HepG2 (cell line): ENCODE measurements around the gene TSPAN18. TPM values are rescaled to one million over a fixed set of nuclear protein-coding genes. Genes with fewer than 3 reads are reported as not detected.

Experiments used
- ATAC-seq: fragments of 200-7000 bp; cut with Tn5 transposase; 3 replicates; pipeline ENCODE4 v1.9.1; 2020; ENCODE audit warnings: mild to moderate bottlenecking, moderate library complexity
- BruUV-seq: library from RNA; stranded (reverse); fragments of 400-500 nt; replicated peaks from 2 replicates; lab custom pipeline; 2021; lab: Mats Ljungman, UMichigan
- CTCF ChIA-PET: fragments of 300-600 bp; formaldehyde crosslinking; extraction: SDS; loops from one replicate; lab custom pipeline; 2021; ENCODE audit warnings: low total read pairs, inconsistent platforms, low intra/inter-chr PET ratio; lab: Yijun Ruan, JAX
- POLR2A ChIA-PET: fragments of 350-600 bp; sonication (Branson Sonifier 250); formaldehyde crosslinking; loops from one replicate; lab custom pipeline; 2020; ENCODE audit warnings: antibody characterized with exemption, inconsistent platforms; lab: Yijun Ruan, JAX
- DNase-seq: peaks from one replicate; pipeline ENCODE4 v3.0.0-alpha.2; 2015; ENCODE audit warnings: low spot score
- FAIRE-seq: peaks from 3 replicates; lab custom pipeline; 2011; peaks lifted over from hg19 to GRCh38; lab: Jason Lieb, UNC
- H2AFZ ChIP-seq: one replicate; pipeline ENCODE4 v1.6.1; 2011; ENCODE audit warnings: low read length, inconsistent platforms
- H3K27ac ChIP-seq: fragments of 300-600 bp; 3 replicates; pipeline ENCODE4 v1.8.0; 2011; ENCODE audit warnings: mixed run types, mild to moderate bottlenecking, mixed read lengths, low read length, inconsistent platforms; ENCODE audit not compliant: insufficient read depth; ENCODE audit errors: extremely low read length
- H3K27me3 ChIP-seq, 2 experiments: fragments of 200-600 bp in 1 of 2; 2 replicates in 1 of 2; 3 replicates in 1 of 2; pipeline versions ENCODE4 v1.6.0 to v1.8.0; 2011; ENCODE audit warnings: low read length in 2 of 2, mild to moderate bottlenecking in 2 of 2, moderate library complexity in 2 of 2, inconsistent platforms in 1 of 2; ENCODE audit not compliant: insufficient read depth in 2 of 2, control insufficient read depth in 1 of 2
- H3K36me3 ChIP-seq, 2 experiments: fragments of 200-600 bp in 1 of 2; replicated peaks in 1 of 2; 2 replicates in 1 of 2; 3 replicates in 1 of 2; pipeline versions ENCODE4 v1.5.1 to v1.8.0; 2011; ENCODE audit warnings: low read length in 2 of 2, inconsistent platforms in 1 of 2; ENCODE audit not compliant: insufficient read depth in 2 of 2, control insufficient read depth in 1 of 2
- H3K4me1 ChIP-seq: 2 replicates; pipeline ENCODE4 v1.5.1; 2012; ENCODE audit warnings: low read length, inconsistent platforms; ENCODE audit not compliant: insufficient read depth
- H3K4me2 ChIP-seq: 2 replicates; pipeline ENCODE4 v1.6.0; 2011; ENCODE audit warnings: low read depth, low read length, inconsistent platforms
- H3K4me3 ChIP-seq, 3 experiments: fragments of 200-600 bp in 1 of 3; sonication (generic), shearing (Covaris generic) in 1 of 3; replicated peaks in 1 of 3; 2 replicates each; pipeline ENCODE4 v1.5.1; 2011 to 2016; ENCODE audit warnings: low read length in 3 of 3, inconsistent platforms in 2 of 3, low read depth in 2 of 3, mild to moderate bottlenecking in 2 of 3, control low read depth in 1 of 3, mixed read lengths in 1 of 3; ENCODE audit not compliant: insufficient read depth in 1 of 3
- H3K79me2 ChIP-seq: one replicate; pipeline ENCODE4 v1.6.1; 2011; ENCODE audit warnings: low read length, inconsistent platforms; ENCODE audit not compliant: insufficient read depth
- H3K9ac ChIP-seq: 2 replicates; pipeline ENCODE4 v1.6.0; 2011; ENCODE audit warnings: mild to moderate bottlenecking, low read depth, low read length, inconsistent platforms; ENCODE audit not compliant: insufficient read depth
- H3K9me3 ChIP-seq: 2 replicates; pipeline ENCODE4 v1.5.1; 2012; ENCODE audit warnings: mild to moderate bottlenecking, low read length
- H4K20me1 ChIP-seq: 2 replicates; pipeline ENCODE4 v1.6.0; 2011; ENCODE audit warnings: inconsistent platforms, mild to moderate bottlenecking, low read length, moderate library complexity; ENCODE audit not compliant: insufficient read depth
- AGO2 ChIP-seq: fragments of 200-400 bp; formaldehyde crosslinking; optimal IDR thresholded peaks from 2 replicates; pipeline ENCODE3; 2017; ENCODE audit warnings: mild to moderate bottlenecking, low read depth, low read length, moderate library complexity
- ARHGAP35 ChIP-seq: sonication (generic); formaldehyde crosslinking; IDR thresholded peaks from 2 replicates; pipeline ENCODE4 v1.9.0; 2022; ENCODE audit warnings: mild to moderate bottlenecking, inconsistent platforms, moderate library complexity, missing genetic modification reagents, borderline replicate concordance
- HNRNPH1 ChIP-seq: fragments of 200-400 bp; formaldehyde crosslinking; optimal IDR thresholded peaks from 2 replicates; pipeline ENCODE3; 2017; ENCODE audit warnings: mild to moderate bottlenecking, low read depth, low read length
- NFKBIZ ChIP-seq: IDR thresholded peaks from 2 replicates; pipeline ENCODE4 v1.6.1; 2018; ENCODE audit warnings: missing genetic modification reagents, missing compliant biosample characterization
- POLR2AphosphoS2 ChIP-seq: IDR thresholded peaks from 2 replicates; pipeline ENCODE4 v1.6.1; 2011; ENCODE audit warnings: low read depth, low read length, improper control_type of control experiment
- SP5 ChIP-seq: IDR thresholded peaks from 2 replicates; pipeline ENCODE4 v1.6.1; 2016; ENCODE audit warnings: low read depth, borderline replicate concordance
- SPEN ChIP-seq: sonication (generic); formaldehyde crosslinking; IDR thresholded peaks from 2 replicates; pipeline ENCODE4 v1.5.1; 2020; ENCODE audit warnings: low read depth, mild to moderate bottlenecking, missing genetic modification reagents
- TAF1 ChIP-seq: sonication (generic); formaldehyde crosslinking; IDR thresholded peaks from 2 replicates; pipeline ENCODE4 v1.4.0; 2020; ENCODE audit warnings: missing genetic modification reagents
- TCF7 ChIP-seq: sonication (generic); IDR thresholded peaks from 2 replicates; pipeline ENCODE4 v1.6.1; 2016; ENCODE audit warnings: antibody characterized with exemption, low read depth
- ZNF30 ChIP-seq: sonication (generic); formaldehyde crosslinking; IDR thresholded peaks from 2 replicates; pipeline ENCODE4 v1.5.0; 2020; ENCODE audit warnings: mild to moderate bottlenecking, missing genetic modification reagents
- ZNF546 ChIP-seq: sonication (generic); formaldehyde crosslinking; conservative IDR thresholded peaks from 2 replicates; pipeline ENCODE4 v1.8.1; 2023; ENCODE audit warnings: mild to moderate bottlenecking, missing genetic modification reagents
- ZNF710 ChIP-seq: sonication (generic); formaldehyde crosslinking; IDR thresholded peaks from 2 replicates; pipeline ENCODE4 v1.5.0; 2020; ENCODE audit warnings: mild to moderate bottlenecking, missing genetic modification reagents, borderline replicate concordance
- ZNF788 ChIP-seq: sonication (generic); formaldehyde crosslinking; IDR thresholded peaks from 2 replicates; pipeline ENCODE4 v1.5.0; 2020; ENCODE audit warnings: mild to moderate bottlenecking, missing genetic modification reagents, borderline replicate concordance
- ZNF790 ChIP-seq: sonication (generic); formaldehyde crosslinking; IDR thresholded peaks from 2 replicates; pipeline ENCODE4 v1.8.0; 2022; ENCODE audit warnings: missing genetic modification reagents, mild to moderate bottlenecking, borderline replicate concordance
- ZNF879 ChIP-seq: sonication (generic); formaldehyde crosslinking; IDR thresholded peaks from 2 replicates; pipeline ENCODE4 v1.8.1; 2023; ENCODE audit warnings: missing genetic modification reagents
- WGBS: methylation state at CpG from one replicate; pipeline ENCODE4 v1.1.6; 2017; ENCODE audit warnings: low lambda C conversion rate; 5-methylcytosine and 5-hydroxymethylcytosine counted together
- in situ Hi-C: cut with HindIII; loops from 2 replicates; pipeline ENCODE4 v1.10.0; 2017; ENCODE audit warnings: low pct_unique_long_range_greater_than_20kb; ENCODE audit not compliant: extremely low pct_ligation_motif_present
- intact Hi-C: fragments of 100-400 bp; cut with micrococcal nuclease; formaldehyde crosslinking; loops from one replicate; pipeline ENCODE4 v1.10.0; 2022; ENCODE audit not compliant: unreplicated experiment
- polyA plus RNA-seq, 8 experiments: library from polyadenylated mRNA; depleted of rRNA in 3 of 8; stranded (reverse) in 7 of 8; unstranded in 1 of 8; fragments of >200 nt; fragmentation: Illumina TruSeq in 4 of 8; extraction: Trizol in 4 of 8; gene quantifications; 2 replicates each; pipeline versions ENCODE4 v1.2.1 to v1.2.3, GENCODE V29; 2011 to 2016; ENCODE audit warnings: low read depth in 4 of 8, missing spikeins in 1 of 8, mixed read lengths in 1 of 8; ENCODE audit not compliant: insufficient read depth in 1 of 8
- total RNA-seq, 5 experiments: library from RNA; depleted of rRNA; stranded (reverse); fragments of >200 nt; fragmentation: Illumina TruSeq; extraction: Trizol; gene quantifications; 2 replicates each; pipeline ENCODE4 v1.2.3, GENCODE V29; 2016; ENCODE audit warnings: low read depth in 1 of 5
- TF ChIP-seq, protein P1 (sequence below): sonication (generic); formaldehyde crosslinking; IDR thresholded peaks from 2 replicates; pipeline ENCODE4 v1.4.0; 2020; ENCODE audit warnings: missing genetic modification reagents, borderline replicate concordance
- TF ChIP-seq, protein P2 (sequence below): sonication (generic); formaldehyde crosslinking; IDR thresholded peaks from 2 replicates; pipeline ENCODE4 v1.5.0; 2020; ENCODE audit warnings: mild to moderate bottlenecking, missing genetic modification reagents, borderline replicate concordance

The TSPAN18 gene
- total and polyA plus RNA-seq, 2 of the 13 experiments (the other 11 are each of a cell fraction or from before 2014, with no cell fraction given) = not detected

- no peak overlapping the region for H3K9ac ChIP-seq
- H3K4me3 ChIP-seq = no peak overlapping the region
- no peak overlapping the region for H3K4me2 ChIP-seq
- H3K4me1 ChIP-seq = no peaks in the 10 kb centered on the region
- intact Hi-C loops = no loop called here
- in situ Hi-C loops = no loop called here
- no peaks in the 10 kb centered on the region for H4K20me1 ChIP-seq
- H3K27ac ChIP-seq = no peak overlapping the region
- TF ChIP-seq AGO2 = no peak
- TF ChIP-seq SP5 (CRISPR knock-in tag) = no peak
- no peak for TF ChIP-seq POLR2AphosphoS2
- TF ChIP-seq HNRNPH1 = no peak
- TF ChIP-seq ZNF788 = no peak
- TF ChIP-seq ZNF710 (CRISPR knock-in tag) = no peak
- TF ChIP-seq TAF1 (CRISPR knock-in tag) = no peak
- TF ChIP-seq ZNF790 (CRISPR knock-in tag) = no peak
- TF ChIP-seq, protein P1, sequence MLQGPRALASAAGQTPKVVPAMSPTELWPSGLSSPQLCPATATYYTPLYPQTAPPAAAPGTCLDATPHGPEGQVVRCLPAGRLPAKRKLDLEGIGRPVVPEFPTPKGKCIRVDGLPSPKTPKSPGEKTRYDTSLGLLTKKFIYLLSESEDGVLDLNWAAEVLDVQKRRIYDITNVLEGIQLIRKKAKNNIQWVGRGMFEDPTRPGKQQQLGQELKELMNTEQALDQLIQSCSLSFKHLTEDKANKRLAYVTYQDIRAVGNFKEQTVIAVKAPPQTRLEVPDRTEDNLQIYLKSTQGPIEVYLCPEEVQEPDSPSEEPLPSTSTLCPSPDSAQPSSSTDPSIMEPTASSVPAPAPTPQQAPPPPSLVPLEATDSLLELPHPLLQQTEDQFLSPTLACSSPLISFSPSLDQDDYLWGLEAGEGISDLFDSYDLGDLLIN (CRISPR knock-in tag) = no peak
- TF ChIP-seq NFKBIZ (CRISPR knock-in tag) = no peak
- TF ChIP-seq TCF7 = no peak
- no peak for TF ChIP-seq ZNF546 (CRISPR knock-in tag)
- no peak for TF ChIP-seq ZNF879
- TF ChIP-seq, protein P2, sequence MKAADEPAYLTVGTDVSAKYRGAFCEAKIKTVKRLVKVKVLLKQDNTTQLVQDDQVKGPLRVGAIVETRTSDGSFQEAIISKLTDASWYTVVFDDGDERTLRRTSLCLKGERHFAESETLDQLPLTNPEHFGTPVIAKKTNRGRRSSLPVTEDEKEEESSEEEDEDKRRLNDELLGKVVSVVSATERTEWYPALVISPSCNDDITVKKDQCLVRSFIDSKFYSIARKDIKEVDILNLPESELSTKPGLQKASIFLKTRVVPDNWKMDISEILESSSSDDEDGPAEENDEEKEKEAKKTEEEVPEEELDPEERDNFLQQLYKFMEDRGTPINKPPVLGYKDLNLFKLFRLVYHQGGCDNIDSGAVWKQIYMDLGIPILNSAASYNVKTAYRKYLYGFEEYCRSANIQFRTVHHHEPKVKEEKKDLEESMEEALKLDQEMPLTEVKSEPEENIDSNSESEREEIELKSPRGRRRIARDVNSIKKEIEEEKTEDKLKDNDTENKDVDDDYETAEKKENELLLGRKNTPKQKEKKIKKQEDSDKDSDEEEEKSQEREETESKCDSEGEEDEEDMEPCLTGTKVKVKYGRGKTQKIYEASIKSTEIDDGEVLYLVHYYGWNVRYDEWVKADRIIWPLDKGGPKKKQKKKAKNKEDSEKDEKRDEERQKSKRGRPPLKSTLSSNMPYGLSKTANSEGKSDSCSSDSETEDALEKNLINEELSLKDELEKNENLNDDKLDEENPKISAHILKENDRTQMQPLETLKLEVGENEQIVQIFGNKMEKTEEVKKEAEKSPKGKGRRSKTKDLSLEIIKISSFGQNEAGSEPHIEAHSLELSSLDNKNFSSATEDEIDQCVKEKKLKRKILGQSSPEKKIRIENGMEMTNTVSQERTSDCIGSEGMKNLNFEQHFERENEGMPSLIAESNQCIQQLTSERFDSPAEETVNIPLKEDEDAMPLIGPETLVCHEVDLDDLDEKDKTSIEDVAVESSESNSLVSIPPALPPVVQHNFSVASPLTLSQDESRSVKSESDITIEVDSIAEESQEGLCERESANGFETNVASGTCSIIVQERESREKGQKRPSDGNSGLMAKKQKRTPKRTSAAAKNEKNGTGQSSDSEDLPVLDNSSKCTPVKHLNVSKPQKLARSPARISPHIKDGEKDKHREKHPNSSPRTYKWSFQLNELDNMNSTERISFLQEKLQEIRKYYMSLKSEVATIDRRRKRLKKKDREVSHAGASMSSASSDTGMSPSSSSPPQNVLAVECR (CRISPR knock-in tag) = no peak
- TF ChIP-seq SPEN (CRISPR knock-in tag) = no peak
- TF ChIP-seq ZNF30 (CRISPR knock-in tag) = no peak
- no peak for TF ChIP-seq ARHGAP35
- ATAC-seq (peak; percentile 38; the same call in 2 of the 3 replicates), FAIRE-seq (no peak), DNase-seq (no peak)
- 31% methylated on average over 11 of the region's 15 CpGs for WGBS
- BruUV-seq = no TSS peak
- no peaks in the 10 kb centered on the region for H3K79me2 ChIP-seq
- H3K27me3 ChIP-seq = peaks cover 0 to 18% of the 10 kb centered on the region in 2 experiments; a peak in 2 of 5 replicates
- ChIA-PET POLR2A (no interaction called here), CTCF (no interaction called here)
- H2AFZ ChIP-seq = no peak overlapping the region
- H3K9me3 ChIP-seq = no peaks in the 10 kb centered on the region
- H3K36me3 ChIP-seq = no peaks in the 10 kb centered on the region
These were observed 254.0 kb downstream of the TSPAN18 start for GRCh38 chr11:44980533-44981427.
